ENCODE measurements around the gene REV1.

- TF ChIP-seq CTCF (IDR thresholded peaks at IDR 0.05) (no peak), POLR2A (IDR thresholded peaks at IDR 0.05) (no peak)
Measured at GRCh38 chr2:99404797-99405669, 84.8 kb downstream of the REV1 start.
